Measurements from ENCODE around the gene ZBTB18. TPM values are rescaled to one million over a fixed set of nuclear protein-coding genes. Genes with fewer than 3 reads are reported as not detected.

The ZBTB18 gene
- total and polyA plus RNA-seq, 2 of the 4 experiments (the other 2 are of a cell fraction), result 10.0 to 16.0 TPM

- no peaks in the 10 kb centered on the region for H4K20me1 ChIP-seq (ENCODE audit: insufficient read depth, low read length)
- peak overlapping the region; percentile 34 for H2AFZ ChIP-seq (replicated peaks; ENCODE audit: low read length, poor library complexity)
- in situ Hi-C loops (cut with MboI; ENCODE audit: low sequenced_read_pairs), result no loop called here
- H4K5ac ChIP-seq (ENCODE audit: low read depth, low read length), result no peak overlapping the region
- H4K91ac ChIP-seq (ENCODE audit: insufficient read depth, low read depth, low read length), result no peak overlapping the region
- no peak overlapping the region for H4K8ac ChIP-seq (ENCODE audit: low read depth in 2 of 2, low read length in 2 of 2)
- POLR2A ChIA-PET (ENCODE audit: unreplicated experiment), result no interaction called here
- no peak overlapping the region for H3K56ac ChIP-seq (ENCODE audit: extremely low read depth, insufficient read depth, low read length)
- H3K4me2 ChIP-seq (ENCODE audit: low read depth, low read length), result peak overlapping the region; percentile 8; the same call in 1 of the 2 replicates
- BruUV-seq (replicated peaks), result no TSS peak
- no peak overlapping the region for H3K9ac ChIP-seq (ENCODE audit: low read depth, low read length)
- peak; percentile 78 for DNase-seq
- no peak overlapping the region for H2BK120ac ChIP-seq (ENCODE audit: low read depth, low read length)
- no peak overlapping the region for H3K18ac ChIP-seq (ENCODE audit: low read depth, low read length)
- no peaks in the 10 kb centered on the region for H3K79me1 ChIP-seq (ENCODE audit: low read depth in 1 of 2, low read length in 2 of 2)
- CTCF ChIA-PET, result no interaction called here
- H2AK9ac ChIP-seq (replicated peaks; ENCODE audit: low read depth, low read length, poor library complexity), result no peak overlapping the region
- no peak overlapping the region for H3K4ac ChIP-seq (ENCODE audit: low read depth, low read length)
- dilution Hi-C loops (cut with HindIII; ENCODE audit: low sequenced_read_pairs, unreplicated experiment), result no loop called here
- intact Hi-C loops (cut with micrococcal nuclease), result no loop called here
- TF ChIP-seq RAD21 (IDR thresholded peaks at IDR 0.05; ENCODE audit: low read length), result no peak
- no peak for TF ChIP-seq CEBPB (IDR thresholded peaks at IDR 0.05; ENCODE audit: low read depth, low read length)
- TF ChIP-seq USF2 (IDR thresholded peaks at IDR 0.05; ENCODE audit: low read depth, low read length), result no peak
- TF ChIP-seq ELK1 (IDR thresholded peaks at IDR 0.05; ENCODE audit: borderline replicate concordance, low read depth, low read length), result no peak
- no peak for TF ChIP-seq MAFK (IDR thresholded peaks at IDR 0.05; ENCODE audit: low read depth, low read length)
- no peak for TF ChIP-seq NFE2L2 (IDR thresholded peaks at IDR 0.05; ENCODE audit: low read depth, low read length)
- TF ChIP-seq CTCF (conservative IDR thresholded peaks at IDR 0.05; ENCODE audit: low read depth, low read length), result no peak
- H3K14ac ChIP-seq (replicated peaks; ENCODE audit: low read depth, low read length), result no peak overlapping the region
- H3K9me3 ChIP-seq (ENCODE audit: control insufficient read depth, insufficient read depth, low read length), result no peaks in the 10 kb centered on the region
- H2AK5ac ChIP-seq (ENCODE audit: low read depth, low read length), result no peak overlapping the region
- H2BK15ac ChIP-seq (ENCODE audit: low read depth, low read length), result no peak overlapping the region
- peaks cover 13% of the 10 kb centered on the region for H3K27me3 ChIP-seq (ENCODE audit: control insufficient read depth, insufficient read depth, low read length)
- H3K23ac ChIP-seq (ENCODE audit: low read depth, low read length), result peak overlapping the region; percentile 11; the same call in 1 of the 2 replicates
- H3K9me1 ChIP-seq (ENCODE audit: insufficient read depth, low read length), result no peaks in the 10 kb centered on the region
- H3K27ac ChIP-seq (ENCODE audit: insufficient read depth, low read length), result no peak overlapping the region
- no peaks in the 10 kb centered on the region for H3K4me1 ChIP-seq (ENCODE audit: control insufficient read depth, insufficient read depth, low read length)
- no peak overlapping the region for H2BK20ac ChIP-seq (ENCODE audit: low read depth, low read length)
- no peaks in the 10 kb centered on the region for H3K36me3 ChIP-seq (ENCODE audit: control insufficient read depth, insufficient read depth, low read length)
- H3K4me3 ChIP-seq (ENCODE audit: insufficient read depth, low read depth, low read length), result no peak overlapping the region
- peak; percentile 81 for ATAC-seq (ENCODE audit: low read depth)
- WGBS, 2 experiments (ENCODE audit: extremely low coverage in 2 of 2, insufficient read length in 1 of 2), result 20% methylated on average over 3 of the region's 8 CpGs; no CpG with 5 or more reads in 1 of the 2 experiments
- H2BK5ac ChIP-seq (ENCODE audit: low read depth, low read length, poor library complexity, severe bottlenecking), result no peak overlapping the region
Measured at GRCh38 chr1:244012202-244012601, 38.9 kb upstream of the ZBTB18 start.

Measured in IMR-90 (cell line).